Stimulated activated CD4-positive, alpha-beta T cell treated with anti-CD3 and anti-CD28 coated beads, Interleukin-4, amount 100 ng/mL, for 1 hour (primary cell): ENCODE data around the gene SCAMP4.
"Not testable (repeated sequence)": the region's sequence is repeated elsewhere in the genome, so short reads cannot be mapped to it uniquely, and the experiment has no call there.

Experiments
- DNase-seq: peaks from one replicate; pipeline ENCODE4 v3.0.0-alpha.2; 2020

The SCAMP4 gene

DNA sequence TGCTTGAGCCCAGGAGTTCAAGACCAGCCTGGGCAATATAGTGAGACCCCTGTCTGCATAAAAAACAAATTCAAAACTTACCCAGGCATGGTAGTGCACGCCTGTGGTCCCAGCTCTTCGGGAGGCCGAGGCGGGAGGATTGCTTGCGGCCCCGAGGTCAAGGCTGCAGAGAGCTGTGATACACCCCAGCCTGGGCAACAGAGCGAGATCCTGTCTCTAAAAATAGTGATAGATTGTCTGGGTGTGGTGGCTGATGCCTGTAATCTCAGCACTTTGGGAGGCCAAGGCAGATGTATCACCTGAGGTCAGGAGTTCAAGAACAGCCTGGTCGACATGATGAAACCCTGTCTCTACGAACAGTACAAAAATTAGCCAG lies 37.9 kb upstream of the SCAMP4 start:
- no peak for DNase-seq

DNA sequence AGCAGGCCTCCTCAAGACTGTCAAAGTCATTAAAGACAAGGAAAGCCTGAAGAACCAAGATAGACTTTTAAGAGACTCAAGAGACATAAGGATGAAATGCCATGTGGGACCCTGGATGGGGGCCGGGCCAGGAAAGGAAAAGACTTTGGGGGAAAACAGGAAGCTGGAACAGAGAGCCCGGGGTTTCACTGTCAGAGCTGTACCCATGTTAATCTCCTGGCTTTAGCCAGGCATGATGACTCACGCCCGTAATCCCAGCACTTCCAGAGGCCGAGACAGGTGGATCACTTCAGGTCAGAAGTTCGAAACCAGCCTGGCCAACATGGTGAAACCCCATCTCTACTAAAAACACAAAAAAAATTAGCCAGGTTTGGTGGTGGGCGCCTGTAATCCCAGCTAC lies 36.2 kb upstream of the SCAMP4 start:
- DNase-seq = no peak

GRCh38 chr19:1871140-1871597 lies 34.0 kb upstream of the SCAMP4 start:
- DNase-seq = no peak

DNA sequence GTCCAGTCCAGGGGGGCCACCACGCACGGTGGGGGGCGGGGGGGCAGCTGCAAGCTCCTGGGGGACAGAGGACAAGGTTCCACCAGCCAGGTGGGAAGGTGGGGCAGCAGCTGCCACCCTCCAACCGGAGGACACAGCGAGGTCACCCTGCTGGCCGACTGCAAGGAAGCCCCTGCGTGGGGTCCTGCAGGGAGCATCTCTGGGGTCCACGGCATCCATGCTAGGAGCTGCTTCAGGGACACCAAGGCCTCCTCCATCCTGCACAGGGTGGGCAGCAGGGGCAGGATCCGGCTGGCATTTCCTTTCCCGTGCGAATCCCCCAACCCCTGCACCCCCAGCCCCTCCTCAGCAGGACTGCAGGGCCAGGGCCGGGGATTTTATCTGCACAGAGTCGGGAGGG lies 33.6 kb upstream of the SCAMP4 start:
- DNase-seq = no peak

DNA sequence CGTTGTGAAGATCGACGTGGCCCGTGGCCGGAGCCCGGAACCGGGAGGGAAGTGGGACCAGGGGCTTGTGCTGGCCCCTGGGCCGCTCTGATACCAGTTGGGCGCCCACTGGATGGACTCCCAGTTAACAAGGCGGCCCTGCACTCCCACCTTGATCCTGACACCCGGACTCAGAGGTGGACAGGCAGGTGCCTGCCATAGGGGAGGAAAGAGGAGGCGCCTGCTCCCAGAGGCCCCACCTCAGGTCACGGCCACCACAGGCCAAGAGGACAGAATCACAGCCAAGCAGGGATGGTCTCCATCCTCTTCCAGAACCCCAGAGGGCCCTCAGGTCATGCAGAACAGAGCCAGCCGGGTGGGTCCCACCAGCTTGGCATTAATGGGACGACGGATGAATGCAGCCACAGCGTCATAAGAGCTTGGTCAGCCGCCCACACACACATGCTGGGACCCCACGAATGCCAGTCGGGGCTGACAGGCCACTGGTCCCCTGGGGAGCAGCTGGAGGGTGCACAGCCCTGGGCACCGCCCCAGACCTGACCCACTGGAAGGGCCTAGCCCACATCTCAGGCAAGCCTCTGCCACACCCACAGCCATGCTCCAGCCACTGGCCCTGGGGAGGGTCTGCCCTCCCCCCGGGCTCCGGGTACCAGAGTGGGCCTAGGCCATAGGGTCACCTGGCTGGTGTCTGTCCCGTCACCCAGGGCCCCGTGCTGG lies 32.2 kb upstream of the SCAMP4 start:
- DNase-seq = no peak

DNA sequence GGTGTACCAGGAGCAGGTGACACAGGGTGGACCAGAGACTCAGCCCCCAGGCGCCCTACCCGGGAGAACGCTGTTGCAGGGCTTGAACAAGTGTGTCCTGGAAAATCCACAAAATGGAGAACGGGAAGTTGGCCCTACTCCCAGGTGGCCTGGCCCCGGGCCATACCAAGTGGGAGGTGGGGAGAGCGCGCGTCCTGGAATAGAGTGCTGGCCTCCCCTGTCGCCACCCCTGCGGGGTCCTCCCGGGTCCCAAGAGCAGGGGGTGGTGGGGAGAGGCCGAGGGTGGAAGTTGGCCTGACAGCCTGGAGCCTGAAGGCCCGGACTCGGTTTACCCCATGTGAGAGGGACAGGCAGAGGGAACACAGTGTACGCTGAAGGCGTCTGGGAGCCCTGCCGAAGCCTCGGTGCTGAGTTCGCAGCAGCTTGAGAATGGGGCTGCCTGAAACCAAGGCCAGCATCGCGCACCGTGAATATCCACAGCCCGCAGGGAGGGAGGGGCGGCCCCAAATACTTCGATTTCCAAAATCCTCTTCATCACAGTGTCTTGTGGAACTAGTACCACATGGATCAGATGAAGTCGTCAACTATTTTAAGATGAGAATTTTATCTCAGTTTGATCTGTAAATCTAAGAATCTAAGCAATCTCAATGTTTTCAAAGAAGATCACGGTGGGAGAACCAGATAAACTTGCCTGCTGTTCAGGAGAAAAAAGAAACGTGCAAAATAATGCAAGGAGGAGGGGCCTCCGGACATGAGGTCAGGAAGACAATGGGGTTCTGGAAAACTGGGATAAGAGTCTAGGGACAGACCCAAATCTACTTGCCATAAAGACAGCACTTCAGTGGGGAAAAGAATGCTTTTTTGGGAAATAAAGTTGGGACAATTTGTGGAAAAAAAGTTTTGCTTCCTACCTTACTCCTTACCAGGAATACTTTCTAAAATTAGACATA lies 31.4 kb upstream of the SCAMP4 start:
- no peak for DNase-seq

- DNase-seq = no peak
Observed at GRCh38 chr19:1874554-1875185, 30.5 kb upstream of the SCAMP4 start.

- DNase-seq = not testable (repeated sequence)
Observed at GRCh38 chr19:1875265-1875645, 29.9 kb upstream of the SCAMP4 start.

GRCh38 chr19:1875646-1876495 lies 29.3 kb upstream of the SCAMP4 start:
- DNase-seq = peak; percentile 88

GRCh38 chr19:1876496-1877279 lies 28.5 kb upstream of the SCAMP4 start:
- not testable (repeated sequence) for DNase-seq

- DNase-seq = not testable (repeated sequence)
Observed at GRCh38 chr19:1877280-1877660, 27.9 kb upstream of the SCAMP4 start.

DNA sequence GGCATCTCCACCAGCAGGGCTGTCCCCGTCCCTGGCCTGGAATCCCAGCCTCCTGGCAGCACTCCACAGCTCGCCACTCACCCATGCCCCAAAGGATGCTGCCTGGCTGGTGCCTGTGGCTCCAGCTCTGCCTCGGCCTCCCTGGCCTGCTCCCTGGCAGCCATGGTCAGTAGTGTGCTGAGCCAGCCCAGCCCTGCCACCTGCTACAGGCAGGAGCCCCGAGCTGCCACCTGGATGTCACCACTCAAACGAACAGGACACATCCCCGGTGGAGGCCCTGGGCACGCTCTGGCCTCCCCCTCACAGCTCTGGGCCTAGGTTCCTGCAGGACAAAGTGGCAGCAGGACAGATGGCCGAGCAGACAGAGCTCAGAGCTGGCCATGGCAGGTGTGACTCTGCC lies 26.6 kb upstream of the SCAMP4 start:
- not testable (repeated sequence) for DNase-seq

DNA sequence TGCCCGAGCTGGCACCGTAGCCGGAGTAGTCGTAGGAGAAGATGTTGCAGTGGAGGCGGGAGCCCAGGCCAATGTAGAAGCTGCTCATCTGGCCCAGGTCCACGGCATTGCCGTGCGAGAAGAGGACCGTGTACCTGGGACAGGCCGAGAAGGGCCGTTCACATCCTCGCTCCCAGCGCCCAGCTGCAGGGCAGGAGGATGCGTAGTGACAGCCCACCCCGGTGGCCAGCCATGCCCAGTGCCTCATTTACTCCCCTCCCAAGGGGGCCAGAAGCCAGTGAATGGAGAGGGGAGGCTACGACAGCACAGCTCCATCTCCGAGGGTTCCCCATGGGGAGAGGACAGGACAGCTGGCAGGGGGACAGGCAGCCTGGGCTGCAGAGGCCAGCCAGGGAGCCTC lies 25.2 kb upstream of the SCAMP4 start:
- DNase-seq = not testable (repeated sequence)

GRCh38 chr19:1880611-1881392 lies 24.4 kb upstream of the SCAMP4 start:
- DNase-seq = no peak

GRCh38 chr19:1881393-1882088 lies 23.7 kb upstream of the SCAMP4 start:
- DNase-seq = not testable (repeated sequence)

DNA sequence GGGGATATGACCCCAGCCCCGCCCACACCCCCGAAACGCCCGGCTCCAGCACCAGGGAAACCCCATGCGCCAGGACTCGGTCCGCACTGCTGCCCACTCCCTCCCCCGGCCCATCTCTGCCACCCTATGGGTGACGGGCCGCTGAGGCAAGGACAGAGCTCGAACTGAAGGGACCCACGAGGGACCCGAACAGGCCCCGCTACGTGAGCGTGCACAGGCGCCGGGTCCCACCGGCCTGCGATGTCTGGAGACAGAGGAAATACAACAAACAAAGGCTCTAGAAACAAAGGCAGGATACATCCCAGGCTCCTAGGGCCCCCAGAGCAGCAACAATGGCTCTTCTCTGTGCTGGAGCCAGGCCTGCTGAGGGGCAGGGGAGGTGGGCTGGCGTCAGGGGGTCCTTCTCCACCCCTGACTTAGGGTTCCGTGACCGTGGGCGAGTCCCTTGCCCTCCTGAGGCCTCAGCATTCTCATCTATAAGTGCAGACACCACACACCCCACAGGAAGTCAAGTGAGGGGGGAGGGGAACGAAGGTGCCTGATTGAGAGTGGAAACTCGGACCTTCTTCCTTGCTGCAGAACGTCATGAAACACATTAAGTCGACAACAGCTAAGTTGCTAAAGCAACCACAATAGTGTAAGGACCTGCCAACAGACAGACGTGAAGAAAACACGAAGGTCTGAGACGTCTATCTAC lies 23.0 kb upstream of the SCAMP4 start:
- DNase-seq = peak; percentile 47

GRCh38 chr19:1882786-1883692 lies 22.2 kb upstream of the SCAMP4 start:
- no peak for DNase-seq

- no peak for DNase-seq
Observed at GRCh38 chr19:1883784-1884183, 21.4 kb upstream of the SCAMP4 start.
